GM18520 (cell line): ENCODE data around the gene ABCG1.

Source experiments
- ATAC-seq: cut with Tn5 transposase; IDR thresholded peaks from one replicate; pipeline ENCODE4 v1.9.1; 2021; ENCODE audit not compliant: unreplicated experiment

ABCG1 gene

GRCh38 chr21:42266971-42267556 is 48.1 kb downstream of the ABCG1 start:
- ATAC-seq = no peak

- no peak for ATAC-seq
Measured at GRCh38 chr21:42269386-42269785, 50.4 kb downstream of the ABCG1 start.

- ATAC-seq = no peak
Measured at GRCh38 chr21:42271065-42271464, 52.1 kb downstream of the ABCG1 start.

- ATAC-seq = no peak
Measured at GRCh38 chr21:42272109-42272962, 53.4 kb downstream of the ABCG1 start.

GRCh38 chr21:42272984-42273600 is 54.2 kb downstream of the ABCG1 start:
- no peak for ATAC-seq

GRCh38 chr21:42276076-42276475 is 57.1 kb downstream of the ABCG1 start:
- ATAC-seq = no peak

- ATAC-seq = no peak
Measured at GRCh38 chr21:42276526-42277154, 57.7 kb downstream of the ABCG1 start.

GRCh38 chr21:42277593-42277992 is 58.7 kb downstream of the ABCG1 start:
- ATAC-seq = no peak

- ATAC-seq = no peak
Measured at GRCh38 chr21:42278451-42279149, 59.7 kb downstream of the ABCG1 start.

- no peak for ATAC-seq
Measured at GRCh38 chr21:42279341-42279871, 60.5 kb downstream of the ABCG1 start.

- no peak for ATAC-seq
Measured at GRCh38 chr21:42279888-42280287, 60.9 kb downstream of the ABCG1 start.

GRCh38 chr21:42280356-42281180 is 61.6 kb downstream of the ABCG1 start:
- ATAC-seq = no peak

- ATAC-seq = no peak
Measured at GRCh38 chr21:42281181-42281680, 62.3 kb downstream of the ABCG1 start.

- ATAC-seq = no peak
Measured at GRCh38 chr21:42282021-42282420, 63.1 kb downstream of the ABCG1 start.

GRCh38 chr21:42282715-42283114 is 63.8 kb downstream of the ABCG1 start:
- no peak for ATAC-seq

- ATAC-seq = no peak
Measured at GRCh38 chr21:42285569-42286245, 66.8 kb downstream of the ABCG1 start.

- ATAC-seq = no peak
Measured at GRCh38 chr21:42286416-42286815, 67.5 kb downstream of the ABCG1 start.

- no peak for ATAC-seq
Measured at GRCh38 chr21:42287193-42288083, 68.5 kb downstream of the ABCG1 start.
